HG03354 (cell line): ENCODE results near the gene CEP95.
"Not testable (repeated sequence)": the region's sequence is repeated elsewhere in the genome, so short reads cannot be mapped to it uniquely, and the experiment has no call there.

Source experiments
- ATAC-seq: cut with Tn5 transposase; IDR thresholded peaks from one replicate; pipeline ENCODE4 v1.9.1; 2021; ENCODE audit warnings: mild to moderate bottlenecking; ENCODE audit not compliant: unreplicated experiment, poor library complexity, severe bottlenecking

The CEP95 gene

DNA sequence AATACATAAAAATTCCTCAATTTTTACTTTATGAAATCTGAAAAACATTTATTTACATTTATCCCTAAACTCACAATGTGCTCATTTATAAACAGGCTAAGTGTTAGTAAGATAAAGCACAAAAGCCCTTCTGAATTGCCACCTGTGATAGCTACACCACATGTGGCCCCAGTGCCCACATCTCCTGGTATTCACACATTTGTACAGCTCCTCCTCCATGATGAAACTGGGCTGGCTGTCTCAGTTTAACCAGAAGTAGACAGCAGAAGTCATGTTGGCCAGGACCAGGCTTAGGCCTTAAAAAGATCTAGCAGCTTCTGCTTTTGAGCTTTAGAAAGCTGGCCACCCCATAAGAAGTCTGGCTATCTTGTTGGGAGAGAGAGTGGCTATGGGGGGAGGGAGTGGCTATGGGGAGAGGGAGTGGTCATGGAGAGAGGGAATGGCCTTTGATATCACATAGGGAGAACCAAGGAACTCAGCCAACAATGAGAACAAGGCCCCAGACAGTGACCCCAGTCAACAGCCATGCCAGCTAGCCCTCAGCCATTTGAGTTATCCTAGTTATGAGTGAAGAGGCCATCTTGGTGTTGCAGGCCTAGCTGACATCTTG is 47.4 kb downstream of the CEP95 start:
- ATAC-seq = no peak

DNA sequence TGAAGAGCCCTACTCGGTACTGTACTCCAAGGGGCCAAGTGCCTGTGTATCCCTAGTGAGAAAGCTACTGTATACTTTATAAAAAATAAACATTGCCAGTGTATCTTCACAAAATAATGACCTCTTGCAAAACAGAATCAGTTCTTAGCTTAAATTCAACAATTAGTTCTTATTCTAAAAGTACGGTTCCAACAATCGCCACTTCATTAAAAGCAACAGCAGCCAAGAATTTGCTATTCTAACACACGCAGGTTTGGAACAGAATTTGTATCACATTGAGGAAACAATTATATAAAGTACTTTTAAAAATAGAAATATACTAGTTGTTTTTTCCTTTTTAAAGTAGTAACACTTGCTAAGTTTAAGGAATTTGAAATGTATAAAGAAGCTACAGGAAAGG is 48.5 kb downstream of the CEP95 start:
- ATAC-seq = no peak

DNA sequence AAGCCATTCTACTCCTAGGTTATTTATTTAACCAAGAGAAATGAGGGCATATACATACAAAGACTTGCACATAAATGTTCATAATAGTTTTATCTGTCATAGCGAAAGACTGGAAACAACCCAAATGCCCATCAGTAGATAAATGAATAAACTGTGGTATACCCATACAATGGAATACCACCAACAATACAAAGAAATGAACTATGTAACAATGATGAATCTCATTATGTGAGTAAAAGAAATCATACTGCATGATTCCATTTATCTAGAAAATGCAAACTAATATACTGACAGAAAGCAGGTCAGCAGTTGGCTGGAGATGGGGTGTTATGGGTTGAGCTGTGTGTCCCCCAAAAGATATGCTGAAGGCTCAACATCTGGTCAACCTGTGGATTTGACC is 57.3 kb downstream of the CEP95 start:
- ATAC-seq = no peak

DNA sequence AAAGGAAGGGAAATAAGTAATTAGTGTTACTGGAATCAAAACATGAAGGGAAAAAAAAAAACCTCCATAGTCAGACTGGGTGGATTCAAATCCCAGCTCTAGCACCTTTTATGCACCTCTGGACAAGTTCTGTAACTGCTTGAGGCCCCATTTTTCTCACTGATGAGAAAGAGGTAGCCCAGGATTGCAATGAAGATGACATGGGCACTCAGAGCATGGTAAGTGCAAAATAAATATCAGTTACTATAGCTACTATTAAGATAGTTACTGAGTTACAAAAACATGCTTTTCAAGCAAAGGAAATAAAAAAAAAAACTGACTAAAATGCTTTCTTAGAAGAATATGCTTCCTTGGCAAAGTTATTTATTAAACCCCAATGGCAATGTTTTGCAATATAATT is 58.8 kb downstream of the CEP95 start:
- no peak for ATAC-seq

DNA sequence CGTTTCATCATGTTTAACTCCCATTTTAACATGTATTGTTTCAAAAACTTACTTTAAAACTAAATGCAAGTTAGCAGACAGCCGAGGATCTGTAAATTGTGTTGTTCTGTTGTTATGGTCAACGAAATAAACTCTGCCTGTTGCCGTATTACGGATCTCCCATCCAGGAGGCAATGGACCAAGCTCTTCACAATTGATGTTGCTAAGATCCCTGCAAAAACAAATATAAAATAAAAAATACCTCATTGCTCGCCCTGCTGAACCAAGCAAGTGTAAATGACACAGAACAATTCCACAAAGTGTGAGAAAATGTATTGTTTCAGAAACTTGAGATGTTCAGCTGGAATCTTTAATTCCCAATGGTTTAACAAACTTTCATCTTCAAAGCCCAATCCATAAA is 65.0 kb downstream of the CEP95 start:
- no peak for ATAC-seq

DNA sequence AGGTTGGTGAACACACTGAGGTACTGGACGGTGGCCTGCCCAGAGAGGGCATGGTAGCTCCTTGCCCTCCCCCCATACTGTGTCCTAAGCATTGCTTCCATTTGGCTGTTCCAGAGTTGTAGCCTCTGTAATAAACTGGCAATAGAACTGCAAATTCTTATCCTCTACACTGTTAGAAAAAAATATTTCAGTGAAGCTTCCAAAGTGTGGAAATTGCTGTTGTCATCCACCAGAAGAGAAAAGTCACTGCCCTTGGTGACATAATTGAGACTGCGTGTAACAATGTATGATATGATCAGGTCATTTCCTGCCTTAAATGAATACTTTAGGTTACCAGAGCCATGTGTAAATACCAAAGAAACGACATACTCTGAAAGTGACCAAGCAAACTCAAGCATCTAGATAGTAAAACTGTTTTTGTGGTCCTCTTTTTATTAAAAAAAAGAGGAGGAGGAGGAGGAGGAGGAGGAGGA is 65.9 kb downstream of the CEP95 start:
- no peak for ATAC-seq

DNA sequence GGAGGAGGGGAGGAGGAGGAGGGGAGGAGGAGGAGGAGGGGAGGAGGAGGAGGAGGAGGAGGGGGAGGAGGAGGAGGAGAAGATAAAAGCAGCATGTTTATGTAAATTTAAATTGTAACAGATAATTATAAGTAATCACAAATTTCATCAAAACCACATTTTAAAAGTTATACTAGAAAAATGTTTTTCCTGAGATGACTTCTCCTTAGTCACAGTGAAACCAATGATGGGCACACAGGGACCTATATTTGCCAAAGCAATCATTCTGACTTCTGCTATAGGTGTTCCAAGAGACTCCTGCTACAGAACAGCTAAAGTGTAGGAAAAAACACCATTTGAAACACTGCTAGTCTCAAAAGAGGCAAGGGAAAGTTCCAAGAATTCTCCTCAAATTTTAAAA is 66.4 kb downstream of the CEP95 start:
- no peak for ATAC-seq

DNA sequence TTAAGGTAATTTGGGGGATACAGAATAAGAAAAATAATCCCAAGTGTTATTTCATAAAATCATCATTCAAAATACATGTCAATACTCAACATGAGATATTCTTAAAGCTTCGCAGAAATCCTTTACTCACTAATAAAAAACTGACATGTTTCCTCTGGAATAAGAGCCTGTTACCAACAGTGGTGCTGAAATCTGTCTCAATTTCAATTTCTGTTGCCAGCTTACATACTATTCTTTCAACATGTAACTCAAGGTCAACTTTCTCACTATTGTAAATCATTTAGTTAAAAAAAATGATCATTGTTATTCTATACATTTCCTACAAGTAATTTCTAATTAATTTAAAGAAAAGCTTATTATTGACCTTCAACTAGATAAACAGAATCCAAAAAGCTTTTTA is 67.9 kb downstream of the CEP95 start:
- ATAC-seq = no peak

DNA sequence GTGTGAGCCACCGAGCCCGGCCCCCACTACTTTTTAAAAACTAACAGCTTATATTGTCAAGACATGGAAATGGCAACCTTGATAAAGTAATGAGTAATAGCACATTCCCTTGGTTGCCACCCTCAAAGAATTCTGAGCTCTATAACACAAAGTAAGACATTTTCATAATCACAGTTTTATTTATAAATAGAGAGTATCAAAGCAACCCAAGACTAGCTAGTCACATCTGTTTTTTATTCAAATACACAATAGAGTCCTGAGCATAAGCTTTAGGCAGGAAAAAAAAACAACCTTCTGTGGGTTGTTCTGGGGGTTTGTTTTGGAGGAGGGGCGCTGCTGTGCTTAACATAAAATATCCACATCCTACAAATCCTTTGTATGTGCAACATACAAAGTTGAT is 68.7 kb downstream of the CEP95 start:
- no peak for ATAC-seq

DNA sequence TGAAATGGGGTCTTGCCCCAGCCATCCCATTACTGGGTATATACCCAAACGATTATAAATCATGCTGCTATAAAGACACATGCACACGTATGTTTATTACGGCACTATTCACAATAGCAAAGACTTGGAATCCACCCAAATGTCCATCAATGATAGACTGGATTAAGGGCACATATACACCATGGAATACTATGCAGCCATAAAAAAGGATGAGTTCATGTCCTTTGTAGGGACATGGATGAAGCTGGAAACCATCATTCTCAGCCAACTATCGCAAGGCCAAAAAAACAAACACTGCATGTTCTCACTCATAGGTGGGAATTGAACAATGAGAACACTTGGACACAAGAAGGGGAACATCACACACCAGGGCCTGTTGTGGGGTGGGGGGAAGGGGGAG is 70.2 kb downstream of the CEP95 start:
- not testable (repeated sequence) for ATAC-seq

DNA sequence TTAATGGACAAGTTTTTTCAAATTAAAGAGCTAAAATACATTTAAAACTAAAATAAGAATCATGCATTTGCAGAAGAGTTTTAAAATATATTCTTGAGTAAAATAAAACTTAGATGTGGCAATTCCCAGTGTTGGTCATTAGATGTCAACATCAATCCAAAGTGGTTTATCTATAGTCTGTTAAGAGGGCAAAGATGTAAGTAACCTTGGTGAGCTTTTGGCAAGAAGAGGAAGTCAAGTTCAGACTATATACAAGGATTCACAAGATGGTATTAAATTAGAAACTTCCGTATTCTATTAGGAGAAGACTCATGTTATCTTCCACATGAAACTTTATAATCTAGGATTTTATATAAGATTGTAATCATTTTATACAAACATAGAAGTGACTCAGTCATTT is 73.1 kb downstream of the CEP95 start:
- no peak for ATAC-seq

DNA sequence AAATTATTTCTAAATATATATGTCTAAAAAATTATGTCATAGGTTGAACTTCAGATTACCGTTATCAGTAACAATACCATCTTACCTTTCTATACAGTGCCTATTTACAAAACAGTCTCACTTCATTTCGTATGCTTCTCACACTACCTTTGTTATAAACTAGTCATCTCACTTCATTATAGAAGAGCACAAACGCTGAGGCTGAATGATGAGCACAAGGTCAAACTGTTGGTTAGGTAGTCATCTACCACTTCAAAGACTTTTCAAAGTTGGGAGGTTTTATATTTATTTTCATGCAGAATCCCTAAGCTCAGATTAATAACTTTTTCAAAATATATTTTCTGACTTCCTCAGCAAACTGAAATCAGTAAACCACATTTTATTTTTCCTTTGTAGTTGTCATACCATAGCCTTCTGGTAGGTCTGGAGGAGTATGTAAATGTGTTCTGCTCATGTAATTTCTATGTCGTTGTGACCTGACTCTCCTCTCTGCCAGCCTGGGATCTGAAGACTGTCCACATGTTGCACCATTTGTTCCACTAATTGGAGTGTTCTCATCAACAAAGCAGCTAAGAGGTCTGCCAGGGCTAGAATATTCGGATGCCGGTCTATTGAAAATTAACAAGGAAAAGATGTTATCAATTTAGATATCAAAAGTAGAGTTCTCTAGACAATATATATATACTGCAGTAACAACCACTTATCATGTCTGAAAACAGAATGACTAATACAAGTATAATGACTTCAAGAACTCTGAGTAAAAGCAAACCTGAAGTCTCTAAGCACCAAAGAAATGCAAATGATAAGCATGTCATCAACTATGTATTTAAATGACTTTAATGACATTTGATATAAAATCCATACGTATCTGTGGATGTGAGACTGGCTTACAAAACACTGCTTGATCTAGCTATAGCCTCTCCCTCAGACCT is 73.9 kb downstream of the CEP95 start:
- no peak for ATAC-seq

DNA sequence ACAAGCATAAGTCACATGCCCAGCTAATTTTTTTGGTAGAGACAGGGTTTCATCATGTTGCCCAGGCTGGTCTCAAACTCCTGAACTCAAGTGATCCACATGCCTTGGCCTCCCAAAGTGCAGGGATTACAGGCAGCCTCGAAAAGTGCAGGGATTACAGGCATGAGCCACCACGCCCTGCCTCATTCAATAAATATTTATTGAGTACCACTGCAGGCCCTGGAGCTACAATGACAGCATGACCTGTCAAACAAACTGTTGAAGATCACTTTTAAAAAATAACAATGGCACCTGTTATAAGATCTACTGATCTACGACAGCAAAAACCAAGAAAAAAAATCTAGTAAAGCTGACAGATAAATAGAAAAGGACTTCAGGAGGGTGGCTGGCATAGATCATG is 76.3 kb downstream of the CEP95 start:
- ATAC-seq = no peak

DNA sequence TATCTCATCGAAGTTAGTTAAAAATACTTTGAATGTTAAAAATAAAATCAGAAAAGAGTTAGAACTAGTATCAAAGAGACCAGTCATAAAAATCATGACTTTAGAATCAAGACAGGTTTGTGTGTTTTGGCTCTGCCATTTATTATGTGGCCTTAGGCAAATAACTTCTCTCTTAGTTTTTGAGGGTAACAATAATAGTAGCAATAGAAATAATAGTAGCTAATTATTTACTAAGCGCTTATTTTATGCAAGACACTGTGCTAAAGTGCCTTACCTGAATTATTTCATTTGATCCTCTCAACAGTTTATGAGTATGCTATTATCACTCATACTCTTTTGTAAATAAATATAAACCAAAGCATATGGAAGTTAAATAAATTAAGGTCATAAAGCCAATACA is 78.4 kb downstream of the CEP95 start:
- ATAC-seq = no peak
